ENCODE results near the gene FAM53A. TPM values are rescaled to one million over a fixed set of nuclear protein-coding genes. Genes with fewer than 3 reads are reported as not detected.

FAM53A gene
- total and polyA plus RNA-seq, 10 of the 15 experiments (the other 5 are each of a cell fraction or from before 2014, with no cell fraction given), result 0.02 to 0.87 (median 0.38) TPM; not detected in 2

DNA sequence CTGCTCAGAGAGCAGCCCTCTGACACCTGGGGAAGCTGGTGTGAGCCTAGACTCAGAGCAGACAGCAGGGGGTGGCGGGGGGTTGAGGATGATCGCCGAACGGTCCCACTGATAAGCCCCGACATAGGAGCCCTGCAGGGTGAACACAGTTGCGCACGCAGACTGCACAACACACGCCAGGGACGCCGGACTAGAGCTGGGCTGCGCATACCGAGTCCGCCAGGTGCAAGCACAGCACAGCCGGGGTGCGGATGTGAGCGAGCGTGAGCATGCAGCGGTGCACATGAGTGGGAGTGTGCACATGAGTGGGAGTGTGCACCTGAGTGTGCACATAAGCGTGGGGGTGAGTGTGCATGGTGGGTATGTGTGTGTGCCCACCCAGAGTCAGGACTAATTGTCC, 36.7 kb downstream of the FAM53A start:
- no peaks in the 10 kb centered on the region for H4K20me1 ChIP-seq (ENCODE audit: control insufficient read depth, insufficient read depth)
- ChIA-PET CTCF (interaction anchor here (0.8 kb wide), 1 partner anchor 16 kb away, joined by 3 read pairs; no protein-coding TSS in a partner anchor), RAD21 (ENCODE audit: unreplicated experiment) (no interaction called here), POLR2A (no interaction called here), SMC1A (ENCODE audit: uncharacterized antibody, unreplicated experiment) (no interaction called here)
- TF ChIP-seq ZNF622 (IDR thresholded peaks at IDR 0.05) (no peak), TCF3 (IDR thresholded peaks at IDR 0.05; ENCODE audit: borderline replicate concordance, insufficient read depth, low read depth, low read length) (peak; percentile 86), PAX8 (IDR thresholded peaks at IDR 0.05) (no peak), STAT1 (conservative IDR thresholded peaks at IDR 0.05) (no peak), ZNF24 (IDR thresholded peaks at IDR 0.05) (no peak), MEF2A (IDR thresholded peaks at IDR 0.05; ENCODE audit: insufficient read depth, low read depth, low read length) (no peak)
- TF ChIP-seq, protein P1, sequence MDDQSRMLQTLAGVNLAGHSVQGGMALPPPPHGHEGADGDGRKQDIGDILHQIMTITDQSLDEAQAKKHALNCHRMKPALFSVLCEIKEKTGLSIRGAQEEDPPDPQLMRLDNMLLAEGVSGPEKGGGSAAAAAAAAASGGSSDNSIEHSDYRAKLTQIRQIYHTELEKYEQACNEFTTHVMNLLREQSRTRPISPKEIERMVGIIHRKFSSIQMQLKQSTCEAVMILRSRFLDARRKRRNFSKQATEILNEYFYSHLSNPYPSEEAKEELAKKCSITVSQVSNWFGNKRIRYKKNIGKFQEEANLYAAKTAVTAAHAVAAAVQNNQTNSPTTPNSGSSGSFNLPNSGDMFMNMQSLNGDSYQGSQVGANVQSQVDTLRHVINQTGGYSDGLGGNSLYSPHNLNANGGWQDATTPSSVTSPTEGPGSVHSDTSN (IDR thresholded peaks at IDR 0.05; ENCODE audit: insufficient replicate concordance, low read depth, low read length), result peak; percentile 36
- TF ChIP-seq, protein P2, sequence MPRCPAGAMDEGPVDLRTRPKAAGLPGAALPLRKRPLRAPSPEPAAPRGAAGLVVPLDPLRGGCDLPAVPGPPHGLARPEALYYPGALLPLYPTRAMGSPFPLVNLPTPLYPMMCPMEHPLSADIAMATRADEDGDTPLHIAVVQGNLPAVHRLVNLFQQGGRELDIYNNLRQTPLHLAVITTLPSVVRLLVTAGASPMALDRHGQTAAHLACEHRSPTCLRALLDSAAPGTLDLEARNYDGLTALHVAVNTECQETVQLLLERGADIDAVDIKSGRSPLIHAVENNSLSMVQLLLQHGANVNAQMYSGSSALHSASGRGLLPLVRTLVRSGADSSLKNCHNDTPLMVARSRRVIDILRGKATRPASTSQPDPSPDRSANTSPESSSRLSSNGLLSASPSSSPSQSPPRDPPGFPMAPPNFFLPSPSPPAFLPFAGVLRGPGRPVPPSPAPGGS (IDR thresholded peaks at IDR 0.05; ENCODE audit: borderline replicate concordance, insufficient read depth, low read depth, low read length, poor library complexity, severe bottlenecking), result peak; percentile 92
- TF ChIP-seq, protein P3, sequence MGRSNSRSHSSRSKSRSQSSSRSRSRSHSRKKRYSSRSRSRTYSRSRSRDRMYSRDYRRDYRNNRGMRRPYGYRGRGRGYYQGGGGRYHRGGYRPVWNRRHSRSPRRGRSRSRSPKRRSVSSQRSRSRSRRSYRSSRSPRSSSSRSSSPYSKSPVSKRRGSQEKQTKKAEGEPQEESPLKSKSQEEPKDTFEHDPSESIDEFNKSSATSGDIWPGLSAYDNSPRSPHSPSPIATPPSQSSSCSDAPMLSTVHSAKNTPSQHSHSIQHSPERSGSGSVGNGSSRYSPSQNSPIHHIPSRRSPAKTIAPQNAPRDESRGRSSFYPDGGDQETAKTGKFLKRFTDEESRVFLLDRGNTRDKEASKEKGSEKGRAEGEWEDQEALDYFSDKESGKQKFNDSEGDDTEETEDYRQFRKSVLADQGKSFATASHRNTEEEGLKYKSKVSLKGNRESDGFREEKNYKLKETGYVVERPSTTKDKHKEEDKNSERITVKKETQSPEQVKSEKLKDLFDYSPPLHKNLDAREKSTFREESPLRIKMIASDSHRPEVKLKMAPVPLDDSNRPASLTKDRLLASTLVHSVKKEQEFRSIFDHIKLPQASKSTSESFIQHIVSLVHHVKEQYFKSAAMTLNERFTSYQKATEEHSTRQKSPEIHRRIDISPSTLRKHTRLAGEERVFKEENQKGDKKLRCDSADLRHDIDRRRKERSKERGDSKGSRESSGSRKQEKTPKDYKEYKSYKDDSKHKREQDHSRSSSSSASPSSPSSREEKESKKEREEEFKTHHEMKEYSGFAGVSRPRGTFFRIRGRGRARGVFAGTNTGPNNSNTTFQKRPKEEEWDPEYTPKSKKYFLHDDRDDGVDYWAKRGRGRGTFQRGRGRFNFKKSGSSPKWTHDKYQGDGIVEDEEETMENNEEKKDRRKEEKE (IDR thresholded peaks at IDR 0.05), result no peak
- no peaks in the 10 kb centered on the region; the same call in 2 of the 3 replicates for H3K9me3 ChIP-seq (replicated peaks; ENCODE audit: control insufficient read depth, insufficient read depth, low read length)
- H3K4me3 ChIP-seq, result no peak overlapping the region
- DNase-seq (ENCODE audit: low read depth, low spot score), result no peak
- H3K9ac ChIP-seq (ENCODE audit: control insufficient read depth, insufficient read depth, low read length), result no peak overlapping the region
- ATAC-seq, result no peak
- WGBS (ENCODE audit: insufficient coverage, insufficient replicate concordance, low lambda C conversion rate, missing lambda C conversion rate), result 69% methylated on average over 16 of the region's 19 CpGs
- in situ Hi-C loops (cut with MboI) (no loop called here), intact Hi-C loops (cut with micrococcal nuclease; ENCODE audit: unreplicated experiment) (no loop called here)
- H3K27ac ChIP-seq (ENCODE audit: control insufficient read depth, insufficient read depth), result no peak overlapping the region
- H3K36me3 ChIP-seq (ENCODE audit: control insufficient read depth in 2 of 2, insufficient read depth in 2 of 2, low read length in 1 of 2), result no peaks in the 10 kb centered on the region
- H3K27me3 ChIP-seq (replicated peaks in 1 of 2; ENCODE audit: control insufficient read depth in 2 of 2, insufficient read depth in 2 of 2, low read length in 1 of 2), result no peaks in the 10 kb centered on the region
- H3K79me2 ChIP-seq (ENCODE audit: control insufficient read depth, insufficient read depth, low read length), result no peaks in the 10 kb centered on the region
- H2AFZ ChIP-seq (ENCODE audit: control insufficient read depth, low read depth, low read length), result no peak overlapping the region
- no TSS peak for BruUV-seq (replicated peaks)
- no peak for FAIRE-seq
- no peaks in the 10 kb centered on the region for H3K4me1 ChIP-seq (ENCODE audit: control insufficient read depth, insufficient read depth, low read length)
- no peak overlapping the region for H3K4me2 ChIP-seq (ENCODE audit: control insufficient read depth, insufficient read depth)

Data from GM12878 (cell line).